Measurements from ENCODE around the gene PIBF1.

- TF ChIP-seq CTCF (conservative IDR thresholded peaks at IDR 0.05; ENCODE audit: low read depth, low read length) = no peak
- no peak for TF ChIP-seq EZH2 (IDR thresholded peaks at IDR 0.05; ENCODE audit: low read length, unreplicated experiment)
- no peak for TF ChIP-seq EZH2phosphoT487 (IDR thresholded peaks at IDR 0.05; ENCODE audit: borderline replicate concordance, low read length)
Measured at GRCh38 chr13:73040968-73041596, 259.1 kb downstream of the PIBF1 start.

Measured in PC-3 (cell line).